Measurements from ENCODE around the gene LRRC42.
"Not testable (repeated sequence)": the region's sequence is repeated elsewhere in the genome, so short reads cannot be mapped to it uniquely, and the experiment has no call there.

LRRC42 gene

GRCh38 chr1:53967409-53968124, 21.4 kb downstream of the LRRC42 start:
- ChIA-PET CTCF (interaction anchor here (1.5 kb wide), 1 partner anchor 8 kb away, joined by 4 read pairs; no protein-coding TSS in a partner anchor), POLR2A (no interaction called here)
- no peak overlapping the region for H3K4me3 ChIP-seq (ENCODE audit: low read depth, low read length)
- no peak overlapping the region for H3K27ac ChIP-seq (ENCODE audit: extremely low read depth, low read depth, low read length)
- no peaks in the 10 kb centered on the region for H3K9me3 ChIP-seq (ENCODE audit: control insufficient read depth, insufficient read depth, low read depth, low read length)
- H3K4me1 ChIP-seq (ENCODE audit: control insufficient read depth, insufficient read depth, low read length) = peaks cover 5% of the 10 kb centered on the region; the same call in 1 of the 2 replicates
- TF ChIP-seq OSR2 (tag by site-specific recombination; IDR thresholded peaks at IDR 0.05) = no peak
- no peak for TF ChIP-seq ZNF112 (tag by site-specific recombination; IDR thresholded peaks at IDR 0.05)
- TF ChIP-seq HOXA7 (CRISPR knock-in tag; IDR thresholded peaks at IDR 0.05; ENCODE audit: borderline replicate concordance) = no peak
- no peak for TF ChIP-seq ZNF426 (tag by site-specific recombination; IDR thresholded peaks at IDR 0.05)
- no peak for TF ChIP-seq ZBTB48 (tag by site-specific recombination; IDR thresholded peaks at IDR 0.05)
- H3K36me3 ChIP-seq (ENCODE audit: control insufficient read depth in 2 of 2, insufficient read depth in 1 of 2, low read length in 2 of 2) = peaks cover 31 to 83% of the 10 kb centered on the region in 2 experiments

DNA sequence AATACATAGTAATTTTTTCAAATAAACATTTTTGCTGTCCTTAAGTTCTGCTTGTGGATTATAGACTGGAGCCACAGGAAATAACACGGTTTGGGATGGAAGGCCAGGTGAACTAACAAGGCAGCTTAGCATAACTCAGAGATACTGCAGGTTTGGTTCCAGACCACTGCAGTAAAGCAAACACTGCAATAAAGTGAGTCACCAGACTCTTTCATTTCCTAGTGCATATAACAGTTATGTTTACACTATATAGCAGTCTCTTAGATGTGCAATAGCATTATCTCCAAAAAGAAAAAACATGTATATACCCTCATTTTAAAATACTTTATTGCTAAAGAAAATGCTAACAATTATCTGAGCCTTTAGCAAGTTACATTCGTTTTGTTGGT, 22.0 kb downstream of the LRRC42 start:
- Histone ChIP-seq H3K27ac (ENCODE audit: extremely low read depth, low read depth, low read length) (no peak overlapping the region), H3K36me3 (ENCODE audit: control insufficient read depth in 2 of 2, insufficient read depth in 1 of 2, low read length in 2 of 2) (peaks cover 31 to 83% of the 10 kb centered on the region in 2 experiments), H3K4me3 (ENCODE audit: low read depth, low read length) (no peak overlapping the region), H3K9me3 (ENCODE audit: control insufficient read depth, insufficient read depth, low read depth, low read length) (no peaks in the 10 kb centered on the region), H3K4me1 (ENCODE audit: control insufficient read depth, insufficient read depth, low read length) (peaks cover 5% of the 10 kb centered on the region; the same call in 1 of the 2 replicates)
- TF ChIP-seq ZSCAN5A (tag by site-specific recombination; IDR thresholded peaks at IDR 0.05) = no peak
- TF ChIP-seq REPIN1 (tag by site-specific recombination; IDR thresholded peaks at IDR 0.05; ENCODE audit: low read depth) = no peak
- TF ChIP-seq ZNF174 (tag by site-specific recombination; IDR thresholded peaks at IDR 0.05) = no peak
- peak; percentile 75 for TF ChIP-seq ZNF600 (tag by site-specific recombination; IDR thresholded peaks at IDR 0.05)
- POLR2A ChIA-PET = no interaction called here
- CTCF ChIA-PET = interaction anchor here (1.5 kb wide), 1 partner anchor 9 kb away, joined by 4 read pairs; no protein-coding TSS in a partner anchor

GRCh38 chr1:53969323-53969722, 23.2 kb downstream of the LRRC42 start:
- H3K4me1 ChIP-seq (ENCODE audit: control insufficient read depth, insufficient read depth, low read length); H3K4me3 ChIP-seq (ENCODE audit: low read depth, low read length); POLR2A ChIA-PET; H3K9me3 ChIP-seq (ENCODE audit: control insufficient read depth, insufficient read depth, low read depth, low read length); H3K27ac ChIP-seq (ENCODE audit: extremely low read depth, low read depth, low read length): not testable (repeated sequence)
- peaks cover 28 to 77% of the 10 kb centered on the region in 2 experiments for H3K36me3 ChIP-seq (ENCODE audit: control insufficient read depth in 2 of 2, insufficient read depth in 1 of 2, low read length in 2 of 2)
- TF ChIP-seq ZNF121 (tag by site-specific recombination; IDR thresholded peaks at IDR 0.05) = peak; percentile 64; the same call in 1 of the 2 replicates
- CTCF ChIA-PET = interaction anchor here (1.5 kb wide), 1 partner anchor 10 kb away, joined by 4 read pairs; no protein-coding TSS in a partner anchor

GRCh38 chr1:53971718-53972117, 25.6 kb downstream of the LRRC42 start:
- ChIA-PET POLR2A (no interaction called here), CTCF (interaction anchor here (1.3 kb wide), 1 partner anchor 13 kb away, joined by 5 read pairs; no protein-coding TSS in a partner anchor)
- H3K4me3 ChIP-seq (ENCODE audit: low read depth, low read length) = no peak overlapping the region
- H3K27ac ChIP-seq (ENCODE audit: extremely low read depth, low read depth, low read length) = no peak overlapping the region
- no peaks in the 10 kb centered on the region for H3K9me3 ChIP-seq (ENCODE audit: control insufficient read depth, insufficient read depth, low read depth, low read length)
- H3K4me1 ChIP-seq (ENCODE audit: control insufficient read depth, insufficient read depth, low read length) = peaks cover 5% of the 10 kb centered on the region; the same call in 1 of the 2 replicates
- H3K36me3 ChIP-seq (ENCODE audit: control insufficient read depth in 2 of 2, insufficient read depth in 1 of 2, low read length in 2 of 2) = peaks cover 22 to 59% of the 10 kb centered on the region in 2 experiments
- TF ChIP-seq ZNF114 (tag by site-specific recombination; IDR thresholded peaks at IDR 0.05) (no peak), ZNF670 (tag by site-specific recombination; IDR thresholded peaks at IDR 0.05; ENCODE audit: low read depth) (no peak), KLF1 (tag by site-specific recombination; IDR thresholded peaks at IDR 0.05) (no peak), ZNF37A (tag by site-specific recombination; IDR thresholded peaks at IDR 0.05) (no peak), ZNF221 (tag by site-specific recombination; IDR thresholded peaks at IDR 0.05; ENCODE audit: borderline replicate concordance) (no peak), ZIC2 (tag by site-specific recombination; IDR thresholded peaks at IDR 0.05) (no peak), ZNF148 (tag by site-specific recombination; IDR thresholded peaks at IDR 0.05; ENCODE audit: borderline replicate concordance) (no peak), KLF8 (tag by site-specific recombination; IDR thresholded peaks at IDR 0.05) (no peak), ZNF423 (tag by site-specific recombination; IDR thresholded peaks at IDR 0.05) (no peak), ZNF777 (tag by site-specific recombination; IDR thresholded peaks at IDR 0.05; ENCODE audit: borderline replicate concordance) (no peak), ZBTB44 (tag by site-specific recombination; IDR thresholded peaks at IDR 0.05) (no peak)
- TF ChIP-seq, protein P1, sequence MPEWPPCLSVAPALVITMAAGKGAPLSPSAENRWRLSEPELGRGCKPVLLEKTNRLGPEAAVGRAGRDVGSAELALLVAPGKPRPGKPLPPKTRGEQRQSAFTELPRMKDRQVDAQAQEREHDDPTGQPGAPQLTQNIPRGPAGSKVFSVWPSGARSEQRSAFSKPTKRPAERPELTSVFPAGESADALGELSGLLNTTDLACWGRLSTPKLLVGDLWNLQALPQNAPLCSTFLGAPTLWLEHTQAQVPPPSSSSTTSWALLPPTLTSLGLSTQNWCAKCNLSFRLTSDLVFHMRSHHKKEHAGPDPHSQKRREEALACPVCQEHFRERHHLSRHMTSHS (tag by site-specific recombination; IDR thresholded peaks at IDR 0.05) = no peak
